Stimulated activated CD4-positive, alpha-beta T cell treated with anti-CD3 and anti-CD28 coated beads, TNF-alpha, amount 100 ng/mL, for 1 hour (primary cell): Measurements from ENCODE around the gene PPP1R3C.
A peak's percentile ranks its signal among the peaks of the same experiment; 100 is the strongest.

ENCODE experiments used
- DNase-seq, 3 donors: peaks; one replicate each; pipeline ENCODE4 v3.0.0-alpha.2; 2020; ENCODE audit warnings: low read depth in 3 of 3, low spot score in 1 of 3

PPP1R3C gene

DNA sequence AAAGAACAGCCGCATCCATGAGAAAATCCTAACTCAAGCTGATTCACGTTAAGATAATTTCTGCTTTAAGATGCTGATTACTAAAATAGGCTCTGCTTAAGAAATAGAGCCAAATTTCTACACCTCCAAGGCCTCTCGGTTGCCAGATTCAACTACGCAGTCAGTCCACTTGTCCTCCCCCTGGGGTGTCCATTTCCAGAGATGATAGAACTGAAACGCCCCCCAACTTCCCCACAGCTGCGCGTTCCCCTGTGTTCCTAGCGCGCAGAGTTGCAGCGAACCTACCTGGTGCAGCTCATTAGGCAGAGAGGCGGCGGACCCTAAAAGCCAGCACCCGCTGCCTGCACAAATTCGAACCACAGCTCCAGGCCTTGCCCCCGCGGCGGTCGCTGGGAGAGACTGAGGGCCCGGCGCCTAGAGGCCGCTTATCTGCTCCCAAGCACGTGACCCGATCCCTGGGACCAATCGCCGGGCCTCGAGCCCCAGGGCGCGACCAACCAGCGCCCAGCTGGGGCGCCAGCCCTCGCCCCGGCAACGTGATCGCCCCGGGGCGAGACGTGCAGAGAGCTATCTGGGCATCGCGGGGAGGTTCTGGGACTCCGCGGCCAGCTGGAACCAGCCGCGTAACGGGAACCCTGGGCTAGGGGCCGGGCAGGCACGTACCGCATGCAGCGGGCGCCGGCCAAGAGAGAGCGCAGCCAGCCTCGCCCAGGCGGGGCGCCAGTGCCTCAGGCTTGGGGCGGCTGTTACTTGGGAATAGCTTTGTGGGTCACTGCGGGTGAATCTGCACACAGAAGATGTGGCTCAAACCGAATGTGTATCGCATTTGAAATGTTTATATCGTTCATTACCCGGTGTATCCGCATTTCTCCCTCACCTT is at the start of gene PPP1R3C:
Gene PPP1R3C, minus strand, starts transcription at position 401 of the 880 bp plus-strand sequence. Its CDS starts 102 bp downstream, at position 299.
- DNase-seq = peak in 1 of 3 donors; percentile 25

DNA sequence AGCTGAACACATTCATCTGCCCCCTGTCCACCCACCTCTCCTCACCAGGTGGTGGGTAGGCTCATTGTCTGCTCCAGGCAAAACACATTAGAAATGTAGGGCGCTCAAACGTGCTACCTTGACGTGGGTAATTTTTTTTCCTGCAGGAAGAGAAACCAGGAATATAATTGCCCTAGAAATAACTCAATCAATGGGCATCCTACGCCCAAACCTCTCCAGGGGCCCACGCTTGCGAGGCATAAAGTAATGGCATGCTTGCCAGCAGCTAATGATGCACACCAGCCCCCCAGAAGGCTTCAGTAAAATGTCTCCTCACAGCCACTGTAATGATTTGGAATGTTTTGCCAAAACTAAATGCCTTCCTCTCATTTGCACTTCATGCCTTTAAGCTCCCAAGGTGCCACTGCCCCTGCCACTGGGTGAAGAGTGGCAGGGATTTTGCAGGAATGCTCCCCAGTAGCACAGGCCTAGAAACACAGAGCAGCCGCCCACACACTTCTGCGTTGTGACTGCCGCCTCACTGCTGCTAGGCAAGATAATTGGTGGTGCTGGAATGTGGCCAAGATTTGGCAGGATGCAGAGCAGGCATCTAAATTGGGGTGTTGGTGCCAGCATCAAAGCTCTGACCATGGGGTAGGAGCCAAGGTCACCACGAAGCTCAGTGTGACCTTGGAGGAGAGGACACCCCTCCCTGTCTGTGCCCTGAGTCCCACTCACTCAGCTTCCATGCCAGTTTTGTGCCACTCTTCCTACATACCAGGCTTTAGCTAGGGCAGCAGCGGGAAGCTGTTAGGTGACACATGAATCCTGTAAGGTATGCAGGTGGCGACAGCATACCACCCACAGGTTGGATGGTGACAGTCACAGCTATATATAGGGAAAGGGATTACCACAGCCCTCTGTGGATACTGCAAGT is 48.7 kb upstream of the PPP1R3C start:
- DNase-seq = no peak

DNA sequence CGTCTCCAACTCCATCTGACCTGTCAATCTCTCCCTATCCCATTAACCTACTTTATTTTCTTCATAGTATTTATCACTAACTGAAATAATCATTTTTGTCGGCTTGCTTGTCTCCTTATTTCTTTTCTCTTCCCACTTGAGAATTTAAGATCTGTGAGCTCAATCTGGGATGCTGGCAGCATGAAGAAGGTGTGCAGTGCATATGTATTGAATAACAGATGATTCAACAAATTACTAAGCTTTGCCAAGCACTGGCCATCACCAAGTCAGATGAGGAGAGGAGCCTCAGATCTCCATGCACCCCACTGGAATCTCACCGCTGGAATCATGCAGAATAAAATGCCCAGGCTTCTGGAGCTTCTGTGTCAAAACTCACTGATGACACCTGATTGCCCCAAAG is 47.6 kb upstream of the PPP1R3C start:
- no peak for DNase-seq

DNA sequence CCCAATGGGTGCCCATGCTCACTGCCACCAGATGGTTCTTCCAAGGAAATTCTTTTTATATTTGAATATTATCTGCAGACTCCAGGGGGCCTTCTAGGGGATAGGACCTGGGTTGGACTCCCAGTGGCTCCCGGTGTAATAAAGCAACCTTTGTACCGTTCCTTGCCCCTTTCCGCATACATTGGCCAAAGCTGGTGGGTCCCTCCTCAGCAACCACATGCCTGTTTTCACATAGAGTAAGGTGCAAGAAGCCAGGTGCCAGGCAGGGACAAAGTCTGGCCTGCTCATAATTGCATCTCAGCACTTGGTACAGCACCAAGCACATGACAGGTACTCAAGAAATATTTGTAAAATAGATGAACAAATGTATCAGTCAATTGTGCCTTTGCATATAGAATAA is 46.4 kb upstream of the PPP1R3C start:
- no peak for DNase-seq

DNA sequence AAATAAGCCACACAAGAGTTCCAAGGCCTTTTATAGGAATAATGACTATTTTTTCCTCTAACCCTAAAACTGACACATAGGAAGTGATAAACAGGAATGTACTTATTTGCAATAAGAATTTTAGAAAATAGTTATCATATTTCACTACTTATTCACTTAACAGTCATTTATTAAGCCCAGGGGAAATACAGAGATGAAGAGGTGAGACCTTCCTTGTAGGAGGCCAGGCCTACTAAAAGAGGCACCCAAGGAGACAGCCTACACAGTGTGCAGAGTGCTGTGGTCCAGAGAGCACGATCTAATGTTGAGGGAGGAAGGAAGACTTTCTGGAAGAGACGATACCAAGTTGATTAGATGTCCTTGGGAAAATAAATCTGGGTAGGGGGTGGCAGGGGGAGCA is 45.0 kb upstream of the PPP1R3C start:
- no peak for DNase-seq

DNA sequence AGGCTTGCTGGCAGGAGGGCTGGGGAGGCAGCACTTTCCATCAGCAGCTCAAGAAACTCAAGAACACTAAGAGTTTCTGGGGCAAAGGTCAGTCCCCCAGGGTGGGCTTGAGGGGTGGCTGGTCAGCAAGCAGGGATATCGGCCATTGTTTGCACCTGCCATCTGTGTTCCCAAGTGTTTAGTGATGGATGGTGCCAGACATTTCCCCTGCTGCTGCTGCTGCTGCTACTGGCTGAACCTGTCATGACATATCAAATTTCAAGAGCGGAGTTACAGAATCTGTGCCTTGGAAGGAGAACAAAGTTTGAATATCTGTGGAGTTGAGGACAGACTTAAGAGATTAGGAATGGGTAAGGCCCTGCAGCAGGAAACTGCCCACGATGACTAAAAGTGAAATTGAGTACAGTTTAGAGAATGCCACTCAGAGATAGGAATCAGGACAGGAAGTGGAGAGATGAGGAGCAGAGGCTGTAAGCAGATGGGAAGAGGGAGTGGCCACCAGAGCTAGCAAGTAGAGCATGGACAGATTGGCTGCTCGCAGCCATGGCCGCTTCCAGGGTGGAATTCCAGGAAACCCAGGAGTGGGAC is 39.2 kb upstream of the PPP1R3C start:
- DNase-seq = no peak

DNA sequence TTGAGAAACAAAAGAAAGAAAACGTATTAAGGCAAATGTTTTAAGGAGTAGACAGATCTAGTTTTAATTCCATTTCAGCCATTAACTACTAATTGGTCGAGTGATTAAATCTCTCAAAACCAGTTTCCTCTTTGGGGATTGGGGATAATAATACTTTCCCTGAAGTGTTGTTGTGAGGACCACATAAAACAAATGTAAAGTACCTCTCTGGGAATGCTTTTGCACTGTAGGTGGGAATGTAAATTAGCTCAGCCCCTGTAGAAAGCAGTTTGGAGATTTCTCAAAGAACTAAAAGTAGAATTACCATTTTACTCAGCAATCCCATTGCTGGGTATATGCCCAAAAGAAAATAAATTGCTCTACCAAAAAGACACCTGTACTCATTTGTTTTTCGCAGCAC is 36.0 kb upstream of the PPP1R3C start:
- DNase-seq = no peak

DNA sequence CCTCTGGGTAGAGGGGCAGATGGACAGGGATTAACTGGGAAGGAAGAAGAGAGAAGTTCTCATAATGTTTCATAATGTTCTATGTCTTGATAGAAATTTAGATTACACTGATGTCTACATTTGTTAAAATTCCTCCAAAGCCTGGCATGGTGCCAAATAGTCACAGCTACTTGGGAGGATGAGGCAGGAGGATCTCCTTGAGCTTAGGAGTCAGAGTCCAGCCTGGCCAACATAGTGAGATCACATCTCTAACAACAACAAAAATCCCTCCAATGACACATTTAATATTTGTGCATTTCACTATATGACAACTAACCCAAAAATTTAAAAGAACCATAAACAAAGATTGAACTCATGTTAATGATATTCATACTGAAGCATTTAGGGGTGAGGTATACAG is 33.0 kb upstream of the PPP1R3C start:
- no peak for DNase-seq

DNA sequence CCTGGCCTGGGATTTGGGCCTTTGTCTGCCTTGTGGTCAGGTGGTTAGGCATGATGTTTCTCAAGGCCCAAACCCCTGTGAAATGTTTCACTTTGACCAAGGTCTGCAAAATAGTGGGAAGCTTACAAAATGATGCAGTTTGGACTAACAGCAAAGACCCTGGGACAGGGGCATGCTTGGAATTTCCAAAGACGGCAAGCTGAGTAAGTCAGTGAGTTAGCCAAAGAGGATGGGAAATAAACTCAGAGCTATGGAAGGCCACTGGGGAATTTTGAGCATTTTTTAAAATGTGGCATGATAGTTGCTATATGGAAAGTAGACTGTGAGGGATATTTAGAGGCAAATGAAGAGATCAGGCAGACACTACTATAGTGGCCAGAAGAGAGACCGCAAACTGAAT is 31.6 kb upstream of the PPP1R3C start:
- DNase-seq = no peak

DNA sequence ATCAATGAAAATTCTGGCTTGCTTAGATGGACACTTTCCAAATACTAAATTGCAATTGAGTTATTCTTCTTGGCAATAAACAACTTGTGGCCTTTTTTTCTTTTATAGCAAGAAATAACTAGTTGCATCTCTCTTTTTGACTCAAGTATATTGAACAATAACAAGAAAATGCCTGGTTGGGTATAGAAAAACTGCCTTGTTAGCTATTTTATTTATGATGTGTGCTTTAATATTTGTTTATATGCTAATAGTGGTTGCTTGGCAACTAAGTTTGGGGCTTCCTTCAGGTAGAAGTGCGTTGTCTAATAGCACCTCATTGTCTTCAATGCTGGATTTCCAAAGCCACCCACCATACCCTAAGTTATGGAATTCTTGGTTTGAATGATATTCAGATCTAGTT is 30.1 kb upstream of the PPP1R3C start:
- DNase-seq = no peak

DNA sequence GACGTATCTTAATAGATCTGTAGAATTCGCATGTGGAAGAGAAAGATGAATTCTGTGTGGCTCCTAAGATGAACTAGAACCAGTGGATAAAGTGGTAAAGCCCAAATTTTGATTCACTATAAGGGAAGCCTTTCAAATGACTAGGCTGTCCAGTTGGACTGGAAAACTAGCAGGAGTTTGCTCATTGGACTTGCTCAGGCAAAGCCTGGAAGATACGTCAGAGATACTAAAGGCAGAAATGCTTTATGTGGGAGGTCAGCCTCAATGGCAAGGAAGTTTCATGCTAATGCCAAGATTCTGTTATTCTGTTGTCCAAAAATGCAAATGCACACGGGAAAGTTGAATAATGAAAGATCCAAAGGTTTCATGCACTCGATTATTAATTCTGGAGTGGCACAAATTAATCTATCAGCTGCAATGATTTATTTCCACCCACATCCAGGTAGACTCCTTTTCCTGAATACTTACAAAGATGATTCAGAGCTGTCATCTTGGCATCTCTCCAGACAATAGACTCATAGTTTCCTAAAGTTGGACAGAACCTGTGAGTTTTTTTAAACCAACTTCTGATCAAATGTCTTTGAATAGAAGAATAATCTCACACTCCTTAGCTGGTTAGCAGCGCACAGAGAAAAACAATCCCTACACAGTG is 20.5 kb upstream of the PPP1R3C start:
- no peak for DNase-seq

DNA sequence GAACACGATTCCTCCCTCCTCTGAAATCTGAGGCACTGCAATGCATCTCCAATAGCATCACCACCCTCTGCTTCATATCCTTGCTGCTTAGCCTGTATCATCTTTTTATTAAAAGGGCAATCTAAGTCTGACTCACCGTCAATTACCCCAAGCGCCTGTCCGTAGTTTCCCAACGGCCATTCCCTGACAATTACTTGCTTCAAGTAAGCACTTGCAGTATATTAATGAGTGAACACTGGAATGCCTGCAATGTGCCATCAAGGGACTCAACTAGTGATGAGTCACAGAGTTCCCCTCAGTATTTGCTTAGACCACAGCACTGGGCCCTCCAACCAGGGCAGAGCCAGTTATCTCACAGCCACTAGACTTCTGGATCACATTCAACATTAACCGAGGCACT is 19.5 kb upstream of the PPP1R3C start:
- DNase-seq = no peak

DNA sequence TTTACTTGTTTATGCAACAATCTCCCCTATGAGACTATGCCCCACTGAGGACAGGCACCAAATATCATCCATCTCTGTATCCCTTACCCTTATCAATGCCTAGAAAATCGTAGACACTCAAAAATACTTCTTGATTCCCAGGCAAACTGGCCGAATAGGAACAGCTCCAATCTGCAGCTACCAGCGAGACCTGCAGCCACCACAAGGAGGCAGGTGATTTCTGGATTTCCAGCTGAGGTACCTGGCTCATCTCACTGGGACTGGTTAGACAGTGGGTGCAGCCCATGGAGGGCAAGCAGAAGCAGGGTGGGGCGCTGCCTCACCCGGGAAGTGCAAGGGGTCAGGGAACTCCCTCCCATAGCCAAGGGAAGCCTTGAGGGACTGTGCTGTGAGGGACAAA is 10.8 kb upstream of the PPP1R3C start:
- no peak for DNase-seq

DNA sequence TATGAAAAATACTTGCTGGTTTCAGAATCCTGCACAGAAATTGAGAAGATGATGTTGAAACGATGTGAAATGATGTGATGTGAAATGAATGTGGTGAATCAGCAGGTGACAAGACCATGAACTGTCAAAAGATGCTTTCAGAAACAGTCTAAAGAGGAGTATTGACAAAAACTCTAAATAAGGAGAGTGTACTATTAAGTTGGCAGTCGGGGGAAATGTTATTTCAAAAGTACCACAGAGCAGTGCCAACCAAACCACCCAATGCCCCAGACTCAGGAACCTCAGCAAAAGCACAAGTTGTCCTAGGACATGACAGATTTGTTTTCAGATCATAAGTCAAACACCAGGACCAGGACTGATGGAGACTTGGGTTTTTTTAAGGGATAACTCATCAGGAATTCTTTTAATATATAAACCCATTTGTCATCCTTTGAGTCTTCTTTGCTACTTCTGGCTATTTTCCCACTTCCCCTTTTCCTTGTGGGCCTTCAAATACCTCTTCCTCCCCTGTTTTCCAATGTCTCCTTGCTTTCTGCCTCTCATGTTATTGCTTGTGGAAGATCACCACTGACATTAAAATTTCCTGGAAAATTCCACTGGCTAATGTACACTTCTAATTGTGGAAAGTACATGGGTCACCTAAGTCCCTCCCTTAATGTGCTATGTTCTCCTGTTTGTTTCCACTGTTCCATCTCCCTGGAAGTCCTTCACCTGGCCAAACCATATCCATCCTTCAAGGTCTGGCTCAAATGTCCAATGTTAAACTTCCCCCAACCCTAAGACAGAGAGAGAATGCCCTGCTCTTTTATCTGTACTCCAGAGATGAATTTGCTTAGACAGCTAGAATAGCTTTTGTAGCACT is 10.2 kb upstream of the PPP1R3C start:
- no peak for DNase-seq

DNA sequence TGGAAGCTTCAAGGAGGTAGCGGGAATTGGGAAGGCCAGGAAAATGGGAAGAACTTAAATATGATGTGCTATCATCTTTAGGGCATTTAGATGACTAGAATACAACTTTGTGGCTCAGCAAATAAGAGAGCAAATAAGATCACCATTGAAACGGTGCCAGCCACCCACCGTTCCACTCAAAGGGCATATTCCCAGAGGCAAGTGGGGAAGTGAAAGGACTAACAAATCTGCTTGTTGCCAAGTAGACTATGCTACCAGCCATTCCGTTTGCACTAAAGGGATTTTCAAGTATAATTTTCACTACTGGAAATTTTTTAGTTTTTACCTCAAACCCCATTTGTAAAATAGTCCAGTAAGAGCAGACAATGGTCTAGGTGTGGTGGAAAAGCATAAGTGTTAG is 4.0 kb upstream of the PPP1R3C start:
- DNase-seq = no peak

DNA sequence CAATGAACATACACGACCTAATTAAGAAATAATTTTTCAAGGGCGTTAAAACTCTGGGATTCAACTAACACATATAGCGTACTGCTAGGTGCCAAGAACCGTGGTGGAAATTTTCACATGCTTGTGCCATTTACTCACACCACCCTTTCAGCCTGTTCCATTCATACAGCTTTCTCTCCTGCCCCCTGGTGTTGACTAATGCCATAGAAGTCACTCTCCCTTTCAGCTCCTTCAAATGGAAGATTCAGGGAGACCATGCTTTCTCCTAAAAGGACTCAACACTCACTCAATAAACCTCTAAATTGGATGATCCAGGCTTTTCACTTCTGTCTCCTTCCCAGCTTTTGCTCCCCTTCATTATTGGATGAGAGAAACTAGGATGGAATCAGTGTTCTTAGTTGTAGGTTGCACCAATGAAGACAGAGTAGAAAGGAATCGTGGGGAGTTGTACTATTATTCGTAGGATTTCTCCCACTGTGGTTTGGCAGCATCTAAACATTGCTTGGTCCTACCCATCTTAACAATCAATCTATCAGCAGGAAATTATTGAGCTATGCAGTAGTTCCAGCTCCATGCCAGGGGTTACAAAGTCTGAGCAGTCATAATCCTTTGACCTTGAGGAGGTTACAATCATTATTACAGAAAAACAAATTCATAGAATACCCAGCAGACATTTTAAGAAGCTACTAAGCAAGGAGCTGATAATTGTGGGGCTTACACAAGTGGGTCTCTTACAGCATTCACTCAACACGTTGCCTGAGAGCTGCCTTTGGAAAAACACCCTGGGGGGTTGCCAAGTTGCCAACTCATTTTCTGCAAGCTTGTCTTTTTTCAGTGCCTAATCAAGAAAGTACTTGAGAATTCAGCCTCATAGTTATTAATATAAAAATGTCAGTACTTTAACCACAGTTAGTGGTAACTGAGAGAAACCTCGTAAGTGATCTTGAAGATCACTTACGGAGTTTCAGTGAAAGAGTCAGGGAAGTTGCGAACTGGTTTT is 2.8 kb upstream of the PPP1R3C start:
- no peak for DNase-seq

DNA sequence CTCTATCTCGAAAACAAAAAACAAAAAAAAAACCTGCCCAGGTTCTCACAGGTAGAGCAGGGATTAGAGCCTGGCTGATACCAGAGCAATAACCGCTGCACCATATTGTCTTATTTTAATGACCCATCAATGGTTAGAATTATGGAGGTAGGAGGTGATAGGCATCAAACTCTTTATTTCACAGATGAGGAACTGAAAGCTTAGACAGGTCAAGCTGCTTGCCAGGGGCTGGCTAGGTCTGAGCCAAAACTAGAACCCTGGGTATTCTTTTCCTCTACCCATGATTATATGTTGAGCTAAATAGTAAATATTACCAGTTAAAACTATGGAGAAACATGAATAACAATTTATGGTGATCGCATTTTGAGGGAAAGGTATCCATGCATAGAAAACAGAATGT is 2.0 kb upstream of the PPP1R3C start:
- no peak for DNase-seq

DNA sequence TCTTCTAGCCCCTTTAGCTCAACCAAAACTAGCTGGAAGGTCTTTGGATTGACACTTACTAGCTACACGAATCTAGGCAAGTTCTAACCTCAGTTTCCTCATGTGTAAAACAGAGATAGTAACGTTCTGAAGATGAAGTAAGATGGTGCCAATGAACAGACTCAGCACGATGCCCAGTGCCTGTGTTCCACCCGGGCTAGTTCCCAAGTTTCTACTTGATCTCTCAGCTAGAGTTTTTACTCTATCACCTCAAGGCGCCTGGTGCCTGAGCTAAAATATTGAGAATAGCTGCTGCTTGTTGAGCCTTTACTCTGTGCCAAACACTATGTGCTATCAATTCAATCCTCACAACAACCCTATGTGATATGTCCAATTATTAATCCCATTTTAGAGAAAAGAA is 1.4 kb upstream of the PPP1R3C start:
- DNase-seq = no peak

DNA sequence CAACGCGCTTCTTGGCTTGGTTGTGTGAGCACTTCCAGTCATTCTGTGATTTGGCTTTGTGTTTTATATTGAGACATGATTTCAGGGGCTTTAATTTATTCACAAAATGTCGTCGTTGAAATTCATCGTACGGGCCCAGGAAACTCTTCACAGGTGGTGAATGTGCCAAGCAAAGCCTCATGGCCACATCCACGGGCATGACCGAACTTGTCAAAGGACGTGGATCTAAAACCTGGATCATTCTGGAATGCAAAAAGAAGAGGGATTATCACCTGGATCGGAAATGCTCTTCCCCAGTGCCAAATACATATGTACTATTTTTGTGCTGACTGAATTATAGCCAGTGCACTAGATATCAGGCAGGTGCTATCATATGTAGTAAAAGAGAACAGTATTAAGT is 2.2 kb downstream of the PPP1R3C start:
- no peak for DNase-seq
